ENCODE measurements around the gene ULK1. TPM values are rescaled to one million over a fixed set of nuclear protein-coding genes. Genes with fewer than 3 reads are reported as not detected.

The ULK1 gene
- total RNA-seq, 1 donor from 2014 or later, result 30.8 TPM

- intact Hi-C loops (cut with micrococcal nuclease), result no loop called here
Measured at GRCh38 chr12:131885543-131886057, 8.8 kb upstream of the ULK1 start.

GRCh38 chr12:131891722-131892121 is 2.7 kb upstream of the ULK1 start:
- intact Hi-C loops (cut with micrococcal nuclease), result loop anchor here (2.0 to 10.0 kb wide), 3 partner anchors 596 to 1053 kb away; partner anchors contain the start of genes RAN and STX2

GRCh38 chr12:131892711-131893604 is 1.5 kb upstream of the ULK1 start:
- intact Hi-C loops (cut with micrococcal nuclease), result loop anchor here (2.0 to 10.0 kb wide), 3 partner anchors 594 to 1054 kb away; partner anchors contain the start of genes RAN and STX2

GRCh38 chr12:131893605-131894312 is 663 bp upstream of the ULK1 start:
- intact Hi-C loops (cut with micrococcal nuclease), result loop anchor here (1.0 to 10.0 kb wide), 8 partner anchors 36 to 1055 kb away; partner anchors contain the start of genes EP400, MMP17, PUS1 and RAN

GRCh38 chr12:131894981-131895639 is 688 bp downstream of the ULK1 start:
- intact Hi-C loops (cut with micrococcal nuclease), result loop anchor here (1.0 to 10.0 kb wide), 7 partner anchors 34 to 1020 kb away; partner anchors contain the start of genes EP400, MMP17, PUS1 and RAN

- intact Hi-C loops (cut with micrococcal nuclease), result loop anchor here (1.0 to 10.0 kb wide), 2 partner anchors 294 to 1021 kb away; partner anchors contain the start of gene RAN
Measured at GRCh38 chr12:131895640-131896079, 1.2 kb downstream of the ULK1 start.

GRCh38 chr12:131896080-131896810 is 1.8 kb downstream of the ULK1 start:
- intact Hi-C loops (cut with micrococcal nuclease), result loop anchor here (1.0 to 10.0 kb wide), 2 partner anchors 293 to 1021 kb away; partner anchors contain the start of gene RAN

GRCh38 chr12:131896811-131897270 is 2.4 kb downstream of the ULK1 start:
- intact Hi-C loops (cut with micrococcal nuclease), result loop anchor here (1.0 to 10.0 kb wide), 2 partner anchors 292 to 1022 kb away; partner anchors contain the start of gene RAN

GRCh38 chr12:131897276-131897675 is 2.9 kb downstream of the ULK1 start:
- intact Hi-C loops (cut with micrococcal nuclease), result loop anchor here (10.0 kb wide), 1 partner anchor 1022 kb away; the partner anchor contains the start of gene RAN

- intact Hi-C loops (cut with micrococcal nuclease), result loop anchor here (10.0 kb wide), 1 partner anchor 1023 kb away; the partner anchor contains the start of gene RAN
Measured at GRCh38 chr12:131897875-131898274, 3.5 kb downstream of the ULK1 start.

GRCh38 chr12:131900397-131900796 is 6.0 kb downstream of the ULK1 start:
- intact Hi-C loops (cut with micrococcal nuclease), result no loop called here

- intact Hi-C loops (cut with micrococcal nuclease), result no loop called here
Measured at GRCh38 chr12:131901431-131902331, 7.3 kb downstream of the ULK1 start.

GRCh38 chr12:131902332-131903241 is 8.2 kb downstream of the ULK1 start:
- intact Hi-C loops (cut with micrococcal nuclease), result no loop called here

GRCh38 chr12:131903270-131904255 is 9.1 kb downstream of the ULK1 start:
- intact Hi-C loops (cut with micrococcal nuclease), result no loop called here

GRCh38 chr12:131904346-131904745 is 9.9 kb downstream of the ULK1 start:
- intact Hi-C loops (cut with micrococcal nuclease), result no loop called here

- intact Hi-C loops (cut with micrococcal nuclease), result no loop called here
Measured at GRCh38 chr12:131905081-131905629, 10.7 kb downstream of the ULK1 start.

All from T-helper 1 cell treated with Interleukin-12 subunit alpha and Interleukin-12 subunit beta and Interleukin-4 antibody, amounts not matched to agents 30 ng/mL and 1 ng/mL, for 36 hours (primary cell).